H9 (cell line): Measurements from ENCODE around the gene CDCA7L. TPM values are rescaled to one million over a fixed set of nuclear protein-coding genes. Genes with fewer than 3 reads are reported as not detected.

Source experiments
- DNase-seq: peaks from one replicate; pipeline ENCODE4 v3.0.0-alpha.2; 2017
- H2AFZ ChIP-seq: one replicate; pipeline ENCODE4 v1.6.1; 2013; ENCODE audit warnings: mild to moderate bottlenecking, low read length, control low read depth, moderate library complexity
- H2AK5ac ChIP-seq: 2 replicates; pipeline ENCODE4 v1.6.1; 2013; ENCODE audit warnings: low read length, control low read depth, mixed read lengths; ENCODE audit not compliant: insufficient read length
- H2BK120ac ChIP-seq: one replicate; pipeline ENCODE4 v1.6.1; 2013; ENCODE audit warnings: low read depth, mild to moderate bottlenecking, low read length, control low read depth, inconsistent platforms; ENCODE audit not compliant: poor library complexity, severe bottlenecking
- H2BK12ac ChIP-seq: 2 replicates; pipeline ENCODE4 v1.6.1; 2013; ENCODE audit warnings: low read length, control low read depth, mixed read lengths, low read depth; ENCODE audit not compliant: insufficient read length
- H2BK15ac ChIP-seq: 2 replicates; pipeline ENCODE4 v1.6.1; 2013; ENCODE audit warnings: low read depth, low read length, control low read depth
- H2BK20ac ChIP-seq: one replicate; pipeline ENCODE4 v1.6.1; 2013; ENCODE audit warnings: low read depth, mild to moderate bottlenecking, low read length, control low read depth, inconsistent platforms; ENCODE audit not compliant: poor library complexity, severe bottlenecking
- H2BK5ac ChIP-seq: 2 replicates; pipeline ENCODE4 v1.6.1; 2013; ENCODE audit warnings: low read length, control low read depth, mixed read lengths; ENCODE audit not compliant: insufficient read length
- H3K14ac ChIP-seq: 2 replicates; pipeline ENCODE4 v1.6.1; 2013; ENCODE audit warnings: low read length, control low read depth; ENCODE audit not compliant: insufficient read depth
- H3K18ac ChIP-seq: 2 replicates; pipeline ENCODE4 v1.6.1; 2013; ENCODE audit warnings: low read depth, mild to moderate bottlenecking, mixed read lengths, low read length, control low read depth; ENCODE audit not compliant: insufficient read length
- H3K23ac ChIP-seq: 2 replicates; pipeline ENCODE4 v1.6.1; 2013; ENCODE audit warnings: low read length, control low read depth, mixed read lengths, low read depth; ENCODE audit not compliant: insufficient read length
- H3K23me2 ChIP-seq: 2 replicates; pipeline ENCODE4 v1.6.1; 2013; ENCODE audit warnings: low read depth, mild to moderate bottlenecking, mixed read lengths, low read length, control low read depth; ENCODE audit not compliant: insufficient read length, poor library complexity, severe bottlenecking
- H3K27ac ChIP-seq: 2 replicates; pipeline ENCODE4 v1.5.1; 2013; ENCODE audit warnings: low read length, control low read depth, mixed read lengths, low read depth; ENCODE audit not compliant: insufficient read length
- H3K27me3 ChIP-seq: 2 replicates; pipeline ENCODE4 v1.6.1; 2013; ENCODE audit warnings: low read length, control low read depth, inconsistent platforms; ENCODE audit not compliant: insufficient read depth
- H3K4ac ChIP-seq: 2 replicates; pipeline ENCODE4 v1.6.1; 2013; ENCODE audit warnings: low read depth, mild to moderate bottlenecking, control low read depth, inconsistent platforms, low read length, moderate library complexity
- H3K4me1 ChIP-seq: 2 replicates; pipeline ENCODE4 v1.6.1; 2013; ENCODE audit warnings: low read length, control low read depth, inconsistent platforms; ENCODE audit not compliant: insufficient read depth
- H3K4me2 ChIP-seq: 2 replicates; pipeline ENCODE4 v1.6.1; 2013; ENCODE audit warnings: low read length, control low read depth, mixed read lengths; ENCODE audit not compliant: insufficient read length, insufficient read depth
- H3K56ac ChIP-seq: 2 replicates; pipeline ENCODE4 v1.6.1; 2013; ENCODE audit warnings: low read depth, mild to moderate bottlenecking, mixed read lengths, low read length, control low read depth; ENCODE audit not compliant: insufficient read length
- H3K79me1 ChIP-seq: 2 replicates; pipeline ENCODE4 v1.6.1; 2013; ENCODE audit warnings: low read depth, mild to moderate bottlenecking, moderate library complexity, low read length, control low read depth, inconsistent platforms; ENCODE audit not compliant: insufficient read depth, poor library complexity, severe bottlenecking
- H3K79me2 ChIP-seq: 2 replicates; pipeline ENCODE4 v1.6.1; 2013; ENCODE audit warnings: low read length, control low read depth, inconsistent platforms; ENCODE audit not compliant: insufficient read depth
- H3K9ac ChIP-seq: 2 replicates; pipeline ENCODE4 v1.6.1; 2013; ENCODE audit warnings: low read length, control low read depth, mixed read lengths; ENCODE audit not compliant: insufficient read length; ENCODE audit errors: extremely low read depth
- H3K9me3 ChIP-seq: one replicate; pipeline ENCODE4 v1.6.1; 2013; ENCODE audit warnings: low read depth, low read length, inconsistent platforms; ENCODE audit not compliant: control insufficient read depth
- H3T11ph ChIP-seq: one replicate; pipeline ENCODE4 v1.6.1; 2013; ENCODE audit warnings: mild to moderate bottlenecking, low read length, control low read depth, inconsistent platforms
- H4K20me1 ChIP-seq: one replicate; pipeline ENCODE4 v1.6.1; 2013; ENCODE audit not compliant: control insufficient read depth, insufficient read length, insufficient read depth
- H4K5ac ChIP-seq: 2 replicates; pipeline ENCODE4 v1.6.1; 2013; ENCODE audit warnings: low read depth, mild to moderate bottlenecking, mixed read lengths, low read length, control low read depth; ENCODE audit not compliant: insufficient read length
- H4K8ac ChIP-seq: replicated peaks from 2 replicates; pipeline ENCODE4 v1.6.1; 2013; ENCODE audit warnings: low read length, control low read depth, mixed read lengths, low read depth; ENCODE audit not compliant: insufficient read length
- H4K91ac ChIP-seq: 2 replicates; pipeline ENCODE4 v1.6.1; 2013; ENCODE audit warnings: low read depth, mild to moderate bottlenecking, moderate library complexity, mixed read lengths, low read length, control low read depth; ENCODE audit not compliant: insufficient read length
- H3K27ac Mint-ChIP-seq, 3 experiments: 2 replicates in 2 of 3; 3 replicates in 1 of 3; pipeline ENCODE4 v1.8.0; 2020 to 2021; ENCODE audit warnings: mixed read lengths in 3 of 3, mild to moderate bottlenecking in 1 of 3, moderate library complexity in 1 of 3
- H3K27me3 Mint-ChIP-seq: 2 replicates; pipeline ENCODE4 v1.8.0; 2021; ENCODE audit warnings: low read depth, mild to moderate bottlenecking, moderate library complexity, mixed read lengths
- H3K36me3 Mint-ChIP-seq, 3 experiments: 2 replicates in 2 of 3; 3 replicates in 1 of 3; pipeline ENCODE4 v1.8.0; 2020 to 2021; ENCODE audit warnings: low read depth in 3 of 3, mixed read lengths in 3 of 3; ENCODE audit not compliant: insufficient read depth in 1 of 3
- H3K4me1 Mint-ChIP-seq, 2 experiments: 2 replicates each; pipeline ENCODE4 v1.8.0; 2020; ENCODE audit warnings: mixed read lengths in 2 of 2
- H3K4me3 Mint-ChIP-seq, 2 experiments: 2 replicates in 1 of 2; 3 replicates in 1 of 2; pipeline ENCODE4 v1.8.0; 2020 to 2021; ENCODE audit warnings: mild to moderate bottlenecking in 2 of 2, mixed read lengths in 2 of 2, moderate library complexity in 1 of 2
- H3K9me3 Mint-ChIP-seq, 2 experiments: 2 replicates in 1 of 2; 3 replicates in 1 of 2; pipeline ENCODE4 v1.8.0; 2020; ENCODE audit warnings: mild to moderate bottlenecking in 2 of 2, mixed read lengths in 2 of 2, moderate library complexity in 1 of 2
- WGBS: extraction: QIAGEN DNeasy Blood & Tissue Kit; methylation state at CpG from one replicate; pipeline ENCODE4 v1.1.7; 2013; ENCODE audit warnings: missing lambda C conversion rate, low lambda C conversion rate, mixed read lengths; ENCODE audit not compliant: insufficient read length; ENCODE audit errors: extremely low coverage; 5-methylcytosine and 5-hydroxymethylcytosine counted together
- total RNA-seq: library from RNA; stranded (reverse); gene quantifications from 2 replicates; pipeline ENCODE4 v1.2.1, GENCODE V29; 2021
- TF ChIP-seq, protein P1 (sequence below): fragments of 200-600 bp; sonication (generic); conservative IDR thresholded peaks from 3 replicates; pipeline ENCODE4 v1.8.0; 2021; ENCODE audit warnings: antibody characterized with exemption, mild to moderate bottlenecking

The CDCA7L gene
- total RNA-seq, 1 experiment from 2014 or later = 104 TPM

DNA sequence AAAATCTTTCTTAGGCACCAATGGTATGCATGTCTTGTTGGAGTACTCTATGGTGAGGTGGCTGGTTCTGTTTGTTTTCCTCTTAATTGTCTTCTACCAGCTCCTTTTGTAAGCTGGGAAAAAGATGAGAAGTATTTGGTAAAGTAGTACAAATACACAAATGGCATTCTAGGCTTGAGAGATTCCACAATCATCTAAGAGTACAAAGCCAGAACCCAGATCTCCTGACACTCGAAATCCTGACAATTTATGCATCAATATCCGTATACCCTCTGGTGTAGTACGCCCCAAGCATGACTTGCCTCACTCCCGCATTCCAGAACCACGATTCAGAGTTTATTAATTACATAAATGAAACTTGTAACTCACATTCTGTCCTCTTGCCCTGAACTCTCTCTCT is 43.5 kb downstream of the CDCA7L start:
- no peaks in the 10 kb centered on the region for H3K27me3 ChIP-seq
- no peaks in the 10 kb centered on the region for H3K79me2 ChIP-seq
- no peak overlapping the region for H3K18ac ChIP-seq
- no peak overlapping the region for H3K4me2 ChIP-seq
- no peaks in the 10 kb centered on the region for H3K4me1 ChIP-seq
- H3K27ac ChIP-seq = no peak overlapping the region
- H3K79me1 ChIP-seq = no peaks in the 10 kb centered on the region
- H2BK15ac ChIP-seq = no peak overlapping the region
- H3K56ac ChIP-seq = no peak overlapping the region
- H3T11ph ChIP-seq = no peak overlapping the region
- no peak overlapping the region for H3K23ac ChIP-seq
- H2BK5ac ChIP-seq = no peak overlapping the region
- H3K4ac ChIP-seq = no peak overlapping the region
- no CpG with 5 or more reads among the region's 5 CpGs for WGBS
- H3K9me3 ChIP-seq = no peaks in the 10 kb centered on the region
- no peak overlapping the region for H3K14ac ChIP-seq
- no peak overlapping the region for H2BK120ac ChIP-seq
- no peaks in the 10 kb centered on the region for H4K20me1 ChIP-seq
- H3K27ac Mint-ChIP-seq = no peak overlapping the region
- TF ChIP-seq, protein P1, sequence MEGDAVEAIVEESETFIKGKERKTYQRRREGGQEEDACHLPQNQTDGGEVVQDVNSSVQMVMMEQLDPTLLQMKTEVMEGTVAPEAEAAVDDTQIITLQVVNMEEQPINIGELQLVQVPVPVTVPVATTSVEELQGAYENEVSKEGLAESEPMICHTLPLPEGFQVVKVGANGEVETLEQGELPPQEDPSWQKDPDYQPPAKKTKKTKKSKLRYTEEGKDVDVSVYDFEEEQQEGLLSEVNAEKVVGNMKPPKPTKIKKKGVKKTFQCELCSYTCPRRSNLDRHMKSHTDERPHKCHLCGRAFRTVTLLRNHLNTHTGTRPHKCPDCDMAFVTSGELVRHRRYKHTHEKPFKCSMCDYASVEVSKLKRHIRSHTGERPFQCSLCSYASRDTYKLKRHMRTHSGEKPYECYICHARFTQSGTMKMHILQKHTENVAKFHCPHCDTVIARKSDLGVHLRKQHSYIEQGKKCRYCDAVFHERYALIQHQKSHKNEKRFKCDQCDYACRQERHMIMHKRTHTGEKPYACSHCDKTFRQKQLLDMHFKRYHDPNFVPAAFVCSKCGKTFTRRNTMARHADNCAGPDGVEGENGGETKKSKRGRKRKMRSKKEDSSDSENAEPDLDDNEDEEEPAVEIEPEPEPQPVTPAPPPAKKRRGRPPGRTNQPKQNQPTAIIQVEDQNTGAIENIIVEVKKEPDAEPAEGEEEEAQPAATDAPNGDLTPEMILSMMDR = no peak
- peaks cover 0 to 4% of the 10 kb centered on the region in 2 experiments; a peak in 2 of 4 replicates for H3K4me1 Mint-ChIP-seq
- peaks cover under 1 to 10% of the 10 kb centered on the region in 2 experiments; a peak in 2 of 5 replicates for H3K9me3 Mint-ChIP-seq
- no peak overlapping the region for H2AFZ ChIP-seq
- H4K5ac ChIP-seq = no peak overlapping the region
- H3K4me3 Mint-ChIP-seq = no peak overlapping the region
- H3K27me3 Mint-ChIP-seq = no peaks in the 10 kb centered on the region
- H2BK12ac ChIP-seq = no peak overlapping the region
- no peak overlapping the region for H3K9ac ChIP-seq
- no peak overlapping the region for H2AK5ac ChIP-seq
- no peaks in the 10 kb centered on the region for H3K23me2 ChIP-seq
- H4K8ac ChIP-seq = no peak overlapping the region
- no peak for DNase-seq
- no peak overlapping the region for H4K91ac ChIP-seq
- H2BK20ac ChIP-seq = no peak overlapping the region
- H3K36me3 Mint-ChIP-seq = peaks cover 81 to 97% (median 97%) of the 10 kb centered on the region in 3 experiments
